Tibial nerve (tissue), 4 donors: ENCODE results near the gene VEGFC.

Experiments used
- CTCF ChIP-seq, 5 experiments: fragments of 200-600 bp in 3 of 5; fragments of 450-650 bp in 2 of 5; sonication (generic) in 3 of 5; IDR thresholded peaks; one replicate each; pipeline ENCODE4 v1.5.1; 2016 to 2019; ENCODE audit warnings: antibody characterized with exemption in 5 of 5, mild to moderate bottlenecking in 3 of 5, moderate library complexity in 2 of 5
- EP300 ChIP-seq, 2 donors: sonication (generic); formaldehyde crosslinking; IDR thresholded peaks; one replicate each; pipeline ENCODE4 v1.6.1; 2017; ENCODE audit warnings: antibody characterized with exemption in 2 of 2, mild to moderate bottlenecking in 1 of 2

GRCh38 chr4:176788971-176789370, 3.8 kb downstream of the VEGFC start:
- TF ChIP-seq CTCF (IDR thresholded peaks at IDR 0.05) (no peak), EP300 (IDR thresholded peaks at IDR 0.05) (no peak)
